Kidney epithelial cell (primary cell): ENCODE measurements around the gene KRTAP2-4. TPM values are rescaled to one million over a fixed set of nuclear protein-coding genes. Genes with fewer than 3 reads are reported as not detected.

Experiments used
- total RNA-seq: library from RNA; depleted of rRNA; stranded (reverse); fragments of >200 nt; gene quantifications from 2 replicates; pipeline ENCODE4 v1.2.3, GENCODE V29; 2015

The KRTAP2-4 gene
- total RNA-seq, 1 donor from 2014 or later: not detected

Other genes with a start within 250 kb of the KRTAP2-4 start
- gene KRT10, start 243.3 kb downstream of the KRTAP2-4 start, total RNA-seq: 24.5 and 29.9 TPM in 2 replicates
- gene KRT12, start 198.7 kb downstream of the KRTAP2-4 start, total RNA-seq: not detected in 2 replicates
- not detected in 2 replicates for gene KRT20, start 180.6 kb downstream of the KRTAP2-4 start, total RNA-seq
- gene KRT23, start 128.2 kb downstream of the KRTAP2-4 start, total RNA-seq: 24.2 and 25.9 TPM in 2 replicates
- not detected in 2 replicates for gene KRT39, start 98.9 kb downstream of the KRTAP2-4 start, total RNA-seq
- not detected in 2 replicates for gene KRT40, start 81.6 kb downstream of the KRTAP2-4 start, total RNA-seq
- gene KRTAP3-3, start 71.7 kb downstream of the KRTAP2-4 start, total RNA-seq: not detected in 2 replicates
- not detected in 2 replicates for gene KRTAP3-2, start 66.0 kb downstream of the KRTAP2-4 start, total RNA-seq
- not detected in 2 replicates for gene KRTAP3-1, start 56.8 kb downstream of the KRTAP2-4 start, total RNA-seq
- not detected in 2 replicates for gene KRTAP1-5, start 38.7 kb downstream of the KRTAP2-4 start, total RNA-seq
- not detected in 2 replicates for gene KRTAP1-4, start 35.7 kb downstream of the KRTAP2-4 start, total RNA-seq
- gene KRTAP1-3, start 31.0 kb downstream of the KRTAP2-4 start, total RNA-seq: not detected in 2 replicates
- not detected in 2 replicates for gene KRTAP1-1, start 24.4 kb downstream of the KRTAP2-4 start, total RNA-seq
- gene KRTAP2-1, start 18.6 kb downstream of the KRTAP2-4 start, total RNA-seq: not detected in 2 replicates
- gene KRTAP2-2, start 10.6 kb downstream of the KRTAP2-4 start, total RNA-seq: not detected in 2 replicates
- gene KRTAP2-3, start 5.8 kb downstream of the KRTAP2-4 start, total RNA-seq: 4.3 and 5.2 TPM in 2 replicates
- gene KRTAP4-7, start 18.3 kb upstream of the KRTAP2-4 start, total RNA-seq: not detected in 2 replicates
- gene KRTAP4-8, start 32.3 kb upstream of the KRTAP2-4 start, total RNA-seq: not detected in 2 replicates
- not detected in 2 replicates for gene KRTAP4-16, start 36.3 kb upstream of the KRTAP2-4 start, total RNA-seq
- not detected in 2 replicates for gene KRTAP4-9, start 39.5 kb upstream of the KRTAP2-4 start, total RNA-seq
- gene KRTAP4-11, start 52.5 kb upstream of the KRTAP2-4 start, total RNA-seq: not detected in 2 replicates
- not detected in 2 replicates for gene KRTAP4-12, start 58.3 kb upstream of the KRTAP2-4 start, total RNA-seq
- gene KRTAP4-6, start 74.7 kb upstream of the KRTAP2-4 start, total RNA-seq: not detected in 2 replicates
- gene KRTAP4-5, start 83.9 kb upstream of the KRTAP2-4 start, total RNA-seq: not detected in 2 replicates
- gene KRTAP4-4, start 94.9 kb upstream of the KRTAP2-4 start, total RNA-seq: not detected in 2 replicates
- gene KRTAP4-3, start 102.3 kb upstream of the KRTAP2-4 start, total RNA-seq: not detected in 2 replicates
- gene KRTAP4-2, start 112.3 kb upstream of the KRTAP2-4 start, total RNA-seq: not detected in 2 replicates
- not detected in 2 replicates for gene KRTAP4-1, start 119.0 kb upstream of the KRTAP2-4 start, total RNA-seq
- not detected in 2 replicates for gene KRTAP9-1, start 124.0 kb upstream of the KRTAP2-4 start, total RNA-seq
- not detected in 2 replicates for gene KRTAP9-2, start 160.8 kb upstream of the KRTAP2-4 start, total RNA-seq
- not detected in 2 replicates for gene KRTAP9-3, start 166.6 kb upstream of the KRTAP2-4 start, total RNA-seq
- gene KRTAP9-8, start 172.1 kb upstream of the KRTAP2-4 start, total RNA-seq: not detected in 2 replicates
- gene KRTAP9-4, start 183.8 kb upstream of the KRTAP2-4 start, total RNA-seq: not detected in 2 replicates
- not detected in 2 replicates for gene KRTAP9-9, start 189.5 kb upstream of the KRTAP2-4 start, total RNA-seq
- gene KRTAP9-6, start 199.5 kb upstream of the KRTAP2-4 start, total RNA-seq: not detected in 2 replicates
- gene KRTAP9-7, start 209.8 kb upstream of the KRTAP2-4 start, total RNA-seq: not detected in 2 replicates
- not detected in 2 replicates for gene KRTAP29-1, start 237.0 kb upstream of the KRTAP2-4 start, total RNA-seq
- not detected in 2 replicates for gene KRTAP16-1, start 243.4 kb upstream of the KRTAP2-4 start, total RNA-seq
- not detected in 2 replicates for gene KRTAP17-1, start 249.8 kb upstream of the KRTAP2-4 start, total RNA-seq